ENCODE results near the gene STAG2.
A peak's percentile ranks its signal among the peaks of the same experiment; 100 is the strongest.
"Not testable (repeated sequence)": the region's sequence is repeated elsewhere in the genome, so short reads cannot be mapped to it uniquely, and the experiment has no call there.

Gene STAG2

DNA sequence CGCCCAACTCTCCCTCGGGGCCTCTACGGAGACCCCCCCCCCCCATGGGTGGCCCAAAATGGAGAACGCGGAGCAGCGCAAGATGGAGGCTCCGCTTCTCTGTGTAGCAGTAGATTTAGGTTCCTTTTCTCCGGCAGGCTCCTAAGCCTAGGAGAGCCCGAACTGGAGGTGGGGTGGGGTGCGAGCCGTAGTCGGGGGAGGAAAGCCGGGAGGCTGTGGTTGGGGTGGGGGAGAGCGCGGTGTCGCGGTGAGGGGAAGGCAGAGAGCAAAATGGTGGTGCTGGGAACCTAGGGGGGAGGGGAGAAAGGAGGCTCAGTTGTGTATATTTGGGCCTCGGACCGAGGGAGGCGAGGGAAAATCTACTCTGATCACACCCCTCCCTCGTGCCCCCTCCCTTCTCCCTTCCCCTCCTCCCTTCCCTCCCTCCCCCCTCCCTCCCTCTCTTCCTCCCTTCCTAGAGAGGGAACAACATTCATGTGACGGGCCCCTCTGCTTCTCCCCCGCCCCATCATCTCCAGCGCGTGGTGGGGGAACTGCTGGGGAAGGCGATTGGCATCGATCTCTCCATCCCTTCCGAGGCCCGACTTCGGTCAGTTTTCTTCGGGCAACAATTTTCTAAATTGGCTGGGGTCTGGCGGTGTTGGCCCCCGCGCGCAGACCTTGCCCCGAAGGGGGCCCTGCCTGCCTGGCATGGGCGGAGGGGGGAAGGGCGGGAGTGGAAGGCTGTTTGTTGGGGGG, at the start of gene STAG2:
Gene STAG2 (plus strand): TSS at position 439 of the 738 bp plus-strand sequence. CDS start 60,922 bp downstream, outside the sequence.
- DNase-seq (ENCODE audit: low spot score), result peak; percentile 81

DNA sequence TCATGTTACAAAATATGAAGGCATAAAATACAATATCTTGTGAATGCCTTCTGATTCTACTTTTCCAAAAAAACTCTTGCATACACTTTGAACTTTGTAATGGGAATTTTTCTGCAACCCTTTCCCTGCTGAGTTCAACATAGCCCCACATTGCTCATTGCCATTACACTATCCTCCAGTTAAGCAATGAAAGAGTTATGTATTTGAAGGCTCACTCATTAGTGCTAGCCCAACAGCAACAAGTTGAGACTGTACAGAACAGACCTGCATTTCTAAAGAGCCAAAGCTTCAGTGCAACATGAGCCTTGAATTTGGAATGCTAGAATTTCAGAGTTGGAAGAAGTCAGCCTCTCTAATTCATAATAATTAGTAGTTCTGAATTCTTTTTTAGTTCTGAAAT, 44.4 kb upstream of the STAG2 start:
- DNase-seq (ENCODE audit: low spot score), result no peak

- no peak for DNase-seq (ENCODE audit: low spot score)
These were observed 43.3 kb upstream of the STAG2 start for GRCh38 chrX:123918106-123918721.

DNA sequence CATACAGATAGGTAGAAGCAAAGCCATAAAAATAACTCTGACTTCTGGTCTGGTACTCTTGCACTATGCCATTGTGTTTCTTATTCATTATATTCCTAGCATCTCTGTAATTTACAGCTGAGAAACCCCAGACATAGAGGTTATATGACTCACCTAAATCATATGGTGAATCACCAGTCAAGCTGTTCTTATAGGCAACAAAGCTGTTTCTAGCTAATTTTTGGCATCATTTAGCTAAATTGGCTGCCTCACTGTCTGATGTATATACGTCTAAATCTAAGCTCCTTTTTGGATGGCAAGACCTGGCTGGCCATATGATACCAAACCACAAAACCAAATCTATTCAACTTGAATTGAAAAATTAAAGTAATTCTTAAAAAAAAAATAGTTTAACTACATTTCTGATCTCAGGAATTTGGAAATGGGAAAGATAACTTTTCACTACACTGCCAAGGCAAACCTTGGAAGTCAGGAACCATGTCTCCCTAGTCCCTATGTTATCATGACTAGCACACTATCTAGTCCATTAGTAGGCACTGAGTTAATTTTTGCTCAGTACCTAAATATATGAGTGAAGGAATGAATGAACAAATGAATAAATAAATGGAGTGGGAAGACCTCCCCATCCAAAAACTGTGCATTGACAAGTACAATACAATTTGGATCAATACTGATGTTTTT, 41.3 kb upstream of the STAG2 start:
- peak; percentile 76 for DNase-seq (ENCODE audit: low spot score)

- peak; percentile 28 for DNase-seq (ENCODE audit: low spot score)
These were observed 38.3 kb upstream of the STAG2 start for GRCh38 chrX:123923211-123923610.

GRCh38 chrX:123924186-123924585, 37.3 kb upstream of the STAG2 start:
- DNase-seq (ENCODE audit: low spot score), result no peak

DNA sequence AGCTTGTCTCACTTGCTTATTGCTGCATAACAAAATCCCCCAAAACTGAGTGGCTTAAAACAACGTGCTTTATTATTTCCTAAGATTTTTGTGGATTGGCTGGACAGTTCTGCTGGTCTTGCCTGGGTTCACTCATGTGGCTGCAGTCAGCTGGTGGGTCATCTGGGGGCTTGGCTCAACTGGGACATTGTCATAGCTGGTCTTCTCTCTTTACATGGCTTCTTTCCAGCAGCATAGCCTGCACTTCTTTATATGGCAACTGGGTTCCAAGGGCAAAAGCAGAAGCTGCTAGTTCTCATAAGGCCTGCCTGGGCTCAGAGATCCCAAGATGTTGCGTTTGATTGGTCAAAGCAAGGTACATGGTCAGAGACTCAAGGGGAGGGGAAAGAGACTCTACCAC, 33.7 kb upstream of the STAG2 start:
- DNase-seq (ENCODE audit: low spot score), result no peak

DNA sequence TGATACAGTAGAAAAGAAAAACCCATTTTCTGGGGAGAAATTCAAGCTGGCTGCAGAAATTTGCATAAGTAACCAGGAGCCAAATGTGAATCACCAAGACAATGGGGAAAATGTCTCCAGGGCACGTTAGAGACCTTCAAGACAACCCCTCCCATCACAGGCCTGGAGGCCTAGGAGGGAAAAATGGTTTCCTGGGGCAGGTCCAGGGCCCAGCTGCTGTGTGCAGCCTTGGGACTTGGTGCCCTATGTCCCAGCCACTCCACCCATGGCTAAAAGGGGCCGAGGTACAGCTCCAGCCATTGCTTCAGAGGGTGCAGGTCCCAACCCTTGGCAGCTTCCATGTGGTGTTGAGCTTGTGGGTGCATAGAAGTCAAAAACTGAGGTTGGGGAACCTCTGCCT, 29.5 kb upstream of the STAG2 start:
- DNase-seq (ENCODE audit: low spot score), result not testable (repeated sequence)

DNA sequence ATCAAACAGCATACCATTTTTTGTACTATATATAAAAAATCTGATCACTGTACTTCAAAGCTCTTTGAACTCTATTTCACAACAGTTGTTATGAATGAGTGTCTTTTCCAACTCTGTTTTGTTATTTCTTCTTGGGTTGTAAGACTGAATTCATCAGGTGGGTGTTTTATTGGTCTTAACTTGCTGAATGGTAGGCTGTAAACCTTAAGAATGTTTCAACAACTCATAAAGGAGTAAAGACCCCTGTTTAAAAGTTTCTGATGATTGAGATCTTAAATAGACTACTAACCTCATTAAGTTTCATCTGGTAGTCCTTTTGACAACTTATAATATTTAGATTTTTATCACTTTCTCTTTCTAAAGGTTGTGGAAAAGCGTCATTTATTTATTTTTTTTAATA, 18.4 kb upstream of the STAG2 start:
- no peak for DNase-seq (ENCODE audit: low spot score)

- DNase-seq (ENCODE audit: low spot score), result no peak
These were observed 18.0 kb upstream of the STAG2 start for GRCh38 chrX:123943488-123943887.

GRCh38 chrX:123949846-123950245, 11.7 kb upstream of the STAG2 start:
- no peak for DNase-seq (ENCODE audit: low spot score)

GRCh38 chrX:123959281-123960063, 2.0 kb upstream of the STAG2 start:
- DNase-seq (ENCODE audit: low spot score), result peak; percentile 29

GRCh38 chrX:123960956-123961267, 594 bp upstream of the STAG2 start:
- DNase-seq (ENCODE audit: low spot score), result no peak

GRCh38 chrX:123962006-123962467, 531 bp downstream of the STAG2 start:
- DNase-seq (ENCODE audit: low spot score), result peak; percentile 5

DNA sequence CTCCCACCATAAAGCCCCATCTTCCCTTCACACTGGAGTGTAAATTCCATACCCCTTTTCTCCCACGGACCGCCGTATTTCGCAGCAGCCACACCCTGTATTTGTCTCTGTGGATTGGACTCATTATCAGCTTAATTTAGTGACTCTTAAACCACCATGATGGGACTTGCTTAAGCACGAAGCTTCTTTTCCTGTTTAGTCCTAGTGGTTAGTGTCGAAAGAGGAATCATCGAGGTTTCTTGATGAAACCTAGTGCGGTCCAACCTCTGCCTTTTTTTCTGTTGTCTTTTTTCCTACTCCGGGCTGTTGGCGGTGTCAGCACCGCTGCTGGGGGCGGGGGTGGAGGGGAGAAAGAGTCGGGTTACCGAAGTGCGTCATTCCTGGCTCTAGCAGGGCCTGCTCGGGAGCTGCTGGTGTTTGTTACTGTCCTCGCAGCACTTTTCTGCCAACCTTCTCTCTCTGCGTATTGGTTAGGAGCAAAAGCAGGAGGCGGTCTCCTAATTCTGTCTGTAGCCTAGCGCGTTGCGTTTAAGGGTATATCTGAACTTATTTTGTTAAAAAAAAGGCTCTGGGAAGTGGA, 1.4 kb downstream of the STAG2 start:
- peak; percentile 91 for DNase-seq (ENCODE audit: low spot score)

- peak; percentile 20 for DNase-seq (ENCODE audit: low spot score)
These were observed 2.8 kb downstream of the STAG2 start for GRCh38 chrX:123964156-123964834.

DNA sequence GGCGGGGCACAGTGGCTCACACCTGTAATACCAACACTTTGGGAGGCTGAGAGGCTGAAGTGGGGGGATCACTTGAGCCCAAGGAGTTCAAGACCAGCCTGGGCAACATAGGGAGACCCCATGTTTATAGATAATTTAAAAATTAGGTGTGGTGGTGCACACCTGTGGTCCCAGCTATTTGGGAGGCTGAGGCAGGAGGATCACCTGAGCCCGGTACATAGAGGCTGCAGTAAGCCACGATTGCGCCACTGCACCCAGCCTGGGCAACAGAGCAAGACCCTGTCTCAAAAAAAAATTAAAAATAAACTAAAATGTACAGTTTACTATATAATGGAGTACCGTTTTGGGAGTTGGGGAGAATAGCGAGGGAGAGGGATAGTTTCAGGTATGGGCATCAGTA, 4.2 kb downstream of the STAG2 start:
- DNase-seq (ENCODE audit: low spot score), result no peak

GRCh38 chrX:123967497-123967896, 6.0 kb downstream of the STAG2 start:
- DNase-seq (ENCODE audit: low spot score), result no peak

DNA sequence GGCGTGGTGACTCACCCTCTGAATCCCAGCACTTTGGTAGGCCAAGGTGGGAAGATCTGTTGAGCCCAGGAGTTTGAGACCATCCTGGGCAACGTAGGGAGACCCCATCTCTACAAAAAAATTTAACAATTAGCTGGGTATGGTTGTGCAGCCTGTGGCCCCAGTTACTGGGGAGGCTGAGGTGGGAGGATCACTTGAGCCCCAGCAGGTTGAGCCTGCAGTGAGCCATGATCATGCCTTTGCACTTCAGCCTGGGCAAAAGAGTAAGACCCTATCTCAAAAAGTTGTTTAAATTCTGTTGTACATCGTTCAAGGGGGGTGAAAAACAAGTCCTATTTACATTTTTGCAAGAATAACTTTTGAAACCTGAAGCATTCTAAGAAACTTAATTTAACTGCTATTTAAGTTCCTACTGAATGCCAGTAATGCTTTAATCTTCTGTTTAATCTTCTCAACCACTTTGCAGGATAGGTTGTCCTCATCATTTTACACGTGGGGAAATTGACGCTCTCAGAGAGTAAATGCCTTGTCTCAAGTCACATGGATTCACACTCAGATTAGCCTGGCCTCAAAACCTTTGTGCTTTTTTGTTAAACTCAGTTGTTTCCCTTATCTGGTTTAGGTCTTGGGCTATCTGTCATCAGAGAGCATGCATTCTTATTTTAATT, 7.0 kb downstream of the STAG2 start:
- DNase-seq (ENCODE audit: low spot score), result no peak

GRCh38 chrX:123971982-123972381, 10.5 kb downstream of the STAG2 start:
- DNase-seq (ENCODE audit: low spot score), result no peak

DNA sequence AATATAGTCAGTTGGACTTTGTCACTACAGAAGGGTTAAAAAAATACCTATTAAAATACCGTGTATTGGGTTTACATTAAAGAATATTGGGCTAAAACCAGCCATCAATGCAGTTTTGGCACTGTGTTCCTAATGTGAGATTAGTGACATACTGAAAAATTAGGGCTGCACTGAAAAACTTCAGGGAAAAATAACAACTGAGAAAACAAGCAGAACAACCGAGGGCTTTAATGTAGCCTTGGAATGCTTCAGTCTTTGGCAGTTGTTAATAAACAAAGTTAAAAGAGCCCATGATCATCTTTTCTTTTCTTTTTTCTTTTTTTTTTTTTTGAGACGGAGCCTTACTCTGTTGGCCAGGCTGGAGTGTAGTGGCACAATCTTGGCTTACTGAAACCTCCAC, 12.4 kb downstream of the STAG2 start:
- DNase-seq (ENCODE audit: low spot score), result no peak

Data from kidney tubule cell (primary cell).